AG08395 (cell line): ENCODE data around the gene FAM76B.

Source experiments
- DNase-seq: peaks from one replicate; pipeline ENCODE4 v3.0.0; 2012; ENCODE audit warnings: mixed read lengths, low spot score

FAM76B gene

DNA sequence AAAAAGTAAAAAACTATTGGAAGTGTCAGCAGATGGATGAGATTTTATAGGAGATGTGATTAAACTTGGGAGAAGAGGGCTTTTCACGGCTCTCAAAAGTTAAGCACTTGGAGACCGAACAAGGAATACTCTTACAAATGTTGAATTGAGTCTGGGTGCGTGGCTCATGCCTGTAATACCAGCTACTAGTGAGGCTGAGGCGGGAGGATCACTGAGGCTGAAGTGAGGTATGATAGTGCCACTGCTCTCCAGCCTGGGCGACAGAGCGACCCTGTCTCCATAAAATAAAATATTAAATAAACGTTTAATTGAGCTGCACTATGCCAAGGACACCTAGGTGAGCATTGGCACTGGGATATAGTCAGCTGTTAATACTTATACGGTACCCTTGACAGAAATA, 2.6 kb upstream of the FAM76B start:
- no peak for DNase-seq

- no peak for DNase-seq
These were observed 2.1 kb upstream of the FAM76B start for GRCh38 chr11:95791709-95792033.

DNA sequence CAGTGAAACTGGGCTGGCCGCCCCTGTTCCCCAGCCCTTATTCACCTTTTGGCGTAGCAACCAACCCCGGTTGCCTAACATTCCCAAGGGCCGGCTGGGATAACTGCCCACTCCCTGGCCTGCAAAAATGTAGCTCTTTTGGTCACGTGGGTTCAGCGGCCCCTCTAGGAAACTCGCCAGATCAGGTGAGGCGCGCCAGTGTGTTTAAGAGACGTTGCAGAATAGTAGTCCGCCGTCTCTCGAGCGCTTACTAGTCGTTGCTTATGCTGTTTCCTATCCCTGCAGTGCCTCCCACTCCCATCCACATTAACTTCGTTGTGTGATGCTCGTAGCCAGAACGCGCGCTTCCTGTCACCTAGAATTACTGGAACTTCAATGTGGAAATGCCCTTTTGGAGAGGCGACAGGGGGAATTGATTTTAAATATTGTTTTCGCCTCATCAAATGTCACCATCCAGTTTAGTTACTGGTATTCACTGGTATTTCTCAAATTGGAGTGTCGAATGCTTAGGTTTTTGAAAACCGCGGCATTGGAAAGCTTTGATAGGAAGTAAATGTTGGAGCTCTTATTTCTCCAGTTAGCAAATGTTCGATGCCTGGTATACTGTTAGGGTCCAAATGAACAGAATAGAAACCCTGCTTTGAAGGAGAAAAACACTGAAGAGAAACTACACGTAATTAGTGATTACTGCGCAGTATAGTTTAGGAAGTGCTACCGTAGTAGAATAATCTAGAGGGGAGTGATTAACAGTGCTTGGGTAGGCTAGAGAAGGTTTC, 1.5 kb upstream of the FAM76B start:
- peak; percentile 18 for DNase-seq

- peak; percentile 96 for DNase-seq
These were observed 746 bp upstream of the FAM76B start, which contains the start of gene CEP57 for GRCh38 chr11:95790123-95790932. Gene CEP57 (plus strand): TSS chr11:95790498. CDS start chr11:95790699, 201 bp downstream.

DNA sequence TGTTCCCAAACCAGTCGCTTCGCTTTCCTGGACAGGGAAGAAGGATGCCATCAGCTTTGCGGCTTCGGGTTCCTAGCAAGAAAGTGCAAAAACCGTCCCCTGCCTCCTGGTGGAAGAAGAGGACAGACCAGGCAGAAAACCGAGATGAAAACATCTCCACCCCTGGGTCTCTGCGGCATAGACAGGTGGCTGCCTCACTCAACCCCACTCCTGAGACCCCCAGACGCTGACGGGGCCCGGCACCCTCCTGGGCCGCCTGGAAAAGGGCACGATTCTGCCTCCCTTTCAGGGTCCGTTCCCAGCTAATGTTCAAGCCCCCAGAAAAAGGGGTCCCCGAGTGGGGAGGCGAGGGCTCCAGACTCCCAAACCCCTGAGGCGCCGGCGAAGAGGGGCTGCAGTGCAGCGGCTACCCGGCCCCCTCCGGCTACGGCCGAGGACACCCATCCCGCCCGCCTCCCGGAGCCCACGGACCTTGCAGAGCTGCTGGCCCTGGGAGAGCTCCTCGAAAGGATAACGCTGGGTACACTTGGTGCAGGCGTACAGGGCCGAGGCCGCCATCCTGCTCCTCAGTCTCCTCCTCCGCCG, 569 bp downstream of the FAM76B start:
- peak; percentile 38 for DNase-seq

DNA sequence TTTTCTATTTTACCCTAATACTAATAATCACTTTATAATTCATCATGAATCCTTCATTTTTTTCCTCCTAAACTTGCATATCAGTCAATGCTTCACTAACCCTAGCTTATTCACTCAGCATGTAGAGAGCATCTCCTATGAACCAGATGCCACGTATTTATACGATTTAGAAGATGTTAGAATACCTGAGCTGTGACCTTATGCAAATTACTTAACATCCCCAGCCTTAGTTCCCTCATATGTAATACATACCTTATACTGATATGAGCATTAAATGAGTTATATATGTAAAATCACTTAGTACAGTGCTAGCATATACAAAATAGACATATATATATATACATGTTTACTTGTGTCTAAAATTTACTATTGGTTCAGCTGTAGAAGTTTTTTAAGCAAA, 9.0 kb downstream of the FAM76B start:
- DNase-seq, result no peak

DNA sequence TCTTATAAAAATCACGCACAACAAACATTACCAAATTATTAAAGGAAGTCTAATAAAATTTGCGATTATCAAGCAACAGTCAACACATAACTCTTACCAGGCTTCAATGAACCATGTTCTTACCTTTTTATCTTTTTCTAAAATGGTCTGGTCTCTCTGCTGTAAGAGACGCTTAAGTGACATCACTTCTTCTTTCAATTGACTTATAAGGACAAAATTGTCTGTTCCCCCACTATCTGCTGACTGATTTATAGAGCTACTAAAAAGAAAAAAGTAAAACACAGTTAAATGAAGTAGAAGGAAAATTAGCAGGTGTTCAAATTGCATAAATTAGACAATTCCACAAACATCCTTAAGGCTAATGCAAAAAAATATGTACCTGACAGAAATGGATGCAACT, 10.9 kb downstream of the FAM76B start:
- no peak for DNase-seq

DNA sequence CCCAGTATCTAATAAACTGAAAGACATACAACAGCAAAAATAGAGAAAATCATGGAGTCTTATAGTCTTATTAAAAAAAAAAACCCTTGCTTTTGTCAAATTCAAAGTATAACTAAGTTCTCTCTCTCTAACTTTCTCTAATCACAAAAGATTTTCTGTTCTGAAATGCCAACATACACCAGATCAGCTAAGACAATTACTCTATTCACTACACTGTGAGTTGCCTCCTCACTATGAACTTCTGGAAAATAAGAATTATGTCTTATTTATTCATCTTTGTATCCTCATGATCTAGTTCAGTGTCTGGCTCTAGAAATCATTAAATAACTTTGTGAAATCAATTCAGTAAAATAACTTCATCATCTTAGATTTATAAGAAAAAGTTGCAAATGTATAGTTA, 12.7 kb downstream of the FAM76B start:
- DNase-seq, result no peak

- no peak for DNase-seq
These were observed 21.1 kb downstream of the FAM76B start for GRCh38 chr11:95768521-95768920.

- peak; percentile 53 for DNase-seq
These were observed 22.1 kb downstream of the FAM76B start for GRCh38 chr11:95767498-95767897.

DNA sequence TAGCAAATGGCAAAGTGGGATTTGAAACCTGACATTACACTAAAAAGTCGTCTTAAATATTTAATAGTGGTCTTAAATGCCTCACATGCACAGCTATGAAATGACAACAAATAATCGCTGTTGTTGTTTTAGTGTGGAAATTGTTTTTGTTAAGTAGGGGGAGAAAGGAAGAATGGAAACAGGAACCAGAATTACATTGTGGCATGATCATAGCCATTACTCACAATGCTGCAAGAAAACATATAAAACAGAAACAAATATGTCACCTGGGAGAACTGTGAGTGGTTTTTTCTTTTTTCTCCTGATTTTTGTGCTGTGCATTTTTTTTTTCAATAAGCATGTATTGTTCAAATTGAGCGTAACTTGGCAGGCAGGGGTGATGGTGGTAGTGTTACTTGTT, 22.9 kb downstream of the FAM76B start:
- DNase-seq, result no peak

DNA sequence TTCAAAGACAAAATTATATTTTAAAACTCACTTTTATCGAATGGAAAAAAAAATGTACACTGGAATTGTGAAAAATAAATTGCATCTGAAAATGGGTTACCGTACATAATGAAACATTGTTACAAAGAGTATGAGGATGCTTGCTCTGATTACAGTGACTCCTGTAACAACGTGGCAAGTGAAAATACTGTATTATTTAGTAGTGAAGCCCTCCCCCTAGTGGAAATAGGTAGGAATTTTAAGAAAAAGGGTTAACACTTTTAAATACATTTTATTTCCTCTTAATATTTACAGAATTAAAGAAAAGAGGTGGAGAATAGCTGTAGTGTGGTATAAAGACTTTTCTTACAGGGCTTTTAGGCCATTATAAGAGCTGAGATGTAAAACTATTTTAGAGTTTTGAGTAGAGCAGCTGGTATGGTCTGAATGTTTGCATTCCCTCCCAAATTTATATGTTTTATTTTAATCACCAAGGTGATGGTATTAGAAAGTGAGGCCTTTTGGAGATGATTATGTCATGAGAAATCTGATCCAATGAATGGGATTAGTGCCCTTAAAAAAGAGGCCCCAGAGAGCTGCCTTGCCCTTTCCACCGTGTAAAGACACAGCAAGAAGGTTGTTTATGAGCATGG, 25.2 kb downstream of the FAM76B start:
- DNase-seq, result peak; percentile 78

- no peak for DNase-seq
These were observed 27.0 kb downstream of the FAM76B start for GRCh38 chr11:95762534-95762933.

DNA sequence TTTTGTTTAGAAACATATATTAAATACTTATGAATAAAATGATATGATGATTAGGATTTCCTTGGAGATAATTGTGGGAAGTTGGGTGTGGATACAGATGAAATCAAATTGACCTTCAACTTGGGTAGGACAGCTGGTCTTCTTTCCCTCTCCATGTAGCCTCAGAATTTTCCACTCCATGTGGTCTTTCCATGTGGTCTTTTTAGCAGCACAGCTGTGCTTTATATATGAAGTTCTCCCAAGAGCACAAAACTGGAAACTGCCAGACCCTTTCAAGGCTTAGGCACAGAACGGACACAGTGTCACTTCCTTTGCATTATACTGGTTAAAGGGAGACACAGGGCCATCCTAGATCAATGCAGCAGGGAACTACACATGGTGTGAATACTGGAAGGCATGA, 28.6 kb downstream of the FAM76B start:
- no peak for DNase-seq

- DNase-seq, result no peak
These were observed 38.1 kb downstream of the FAM76B start for GRCh38 chr11:95751515-95751914.

- no peak for DNase-seq
These were observed 39.5 kb downstream of the FAM76B start for GRCh38 chr11:95750101-95750500.

DNA sequence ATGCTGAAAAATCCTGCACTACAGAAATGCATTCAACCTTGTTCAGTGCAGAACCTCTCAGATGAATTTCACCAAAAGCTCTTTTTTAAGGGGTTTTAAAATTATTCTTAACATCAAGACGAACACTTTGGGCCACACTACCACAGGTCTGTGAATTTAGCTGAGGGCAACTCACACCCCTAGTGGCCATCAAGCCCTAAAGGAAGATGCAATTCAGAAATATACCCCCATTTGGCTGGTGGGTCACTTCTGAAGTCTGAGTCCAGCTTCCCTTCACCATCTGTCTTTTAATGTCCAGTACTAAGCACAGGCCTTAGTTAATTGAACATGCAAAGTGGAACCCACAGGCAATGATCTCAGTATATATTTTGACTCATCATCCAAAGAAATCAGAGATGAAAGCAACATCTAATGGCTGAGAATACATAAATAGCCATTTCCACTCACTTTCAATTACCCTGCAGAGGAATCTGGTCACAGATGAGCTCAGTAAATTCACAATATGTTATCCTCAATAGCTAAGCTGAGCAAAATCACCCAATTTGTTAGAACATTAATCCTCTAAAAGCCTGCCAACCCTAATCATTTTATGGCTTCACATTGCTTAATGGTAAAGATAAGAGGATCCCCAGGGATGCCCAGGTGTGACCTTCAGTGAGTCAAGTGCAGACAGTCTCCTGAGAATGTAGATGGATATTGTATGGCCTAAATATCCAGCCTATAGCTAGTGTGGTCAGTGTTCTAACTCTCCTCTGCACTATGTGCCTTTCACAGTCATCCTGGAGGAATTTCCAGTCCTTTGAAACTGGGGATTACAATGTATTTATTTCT, 50.3 kb downstream of the FAM76B start:
- no peak for DNase-seq

GRCh38 chr11:95736809-95737208, 52.8 kb downstream of the FAM76B start:
- no peak for DNase-seq

GRCh38 chr11:95736355-95736754, 53.2 kb downstream of the FAM76B start:
- DNase-seq, result no peak

DNA sequence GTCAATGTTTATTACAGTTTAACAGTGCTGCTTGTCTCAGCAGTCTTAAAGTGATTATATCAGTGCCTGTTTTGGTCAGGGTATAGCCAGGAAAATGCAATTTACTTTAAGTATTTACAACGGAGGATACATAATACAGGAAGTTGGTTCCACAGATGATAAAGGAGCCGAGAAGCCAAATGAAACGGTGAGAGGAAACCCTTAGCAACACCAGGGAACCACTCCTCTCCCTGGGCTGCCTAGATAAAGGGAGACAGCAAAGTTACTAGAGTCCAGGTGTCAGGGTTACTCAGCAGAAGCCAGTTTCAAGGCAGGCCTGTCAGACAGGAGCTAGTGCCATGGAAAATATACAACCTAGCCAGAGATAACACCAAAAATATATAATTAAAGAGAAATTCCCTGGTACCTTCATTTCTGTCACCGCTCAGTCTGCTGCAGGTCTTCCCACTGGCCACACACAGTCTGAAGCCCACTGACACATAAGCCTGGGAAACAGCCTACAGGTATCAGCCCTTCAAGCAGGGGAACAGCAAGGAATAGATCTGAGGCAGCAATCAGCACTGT, 55.5 kb downstream of the FAM76B start:
- no peak for DNase-seq

DNA sequence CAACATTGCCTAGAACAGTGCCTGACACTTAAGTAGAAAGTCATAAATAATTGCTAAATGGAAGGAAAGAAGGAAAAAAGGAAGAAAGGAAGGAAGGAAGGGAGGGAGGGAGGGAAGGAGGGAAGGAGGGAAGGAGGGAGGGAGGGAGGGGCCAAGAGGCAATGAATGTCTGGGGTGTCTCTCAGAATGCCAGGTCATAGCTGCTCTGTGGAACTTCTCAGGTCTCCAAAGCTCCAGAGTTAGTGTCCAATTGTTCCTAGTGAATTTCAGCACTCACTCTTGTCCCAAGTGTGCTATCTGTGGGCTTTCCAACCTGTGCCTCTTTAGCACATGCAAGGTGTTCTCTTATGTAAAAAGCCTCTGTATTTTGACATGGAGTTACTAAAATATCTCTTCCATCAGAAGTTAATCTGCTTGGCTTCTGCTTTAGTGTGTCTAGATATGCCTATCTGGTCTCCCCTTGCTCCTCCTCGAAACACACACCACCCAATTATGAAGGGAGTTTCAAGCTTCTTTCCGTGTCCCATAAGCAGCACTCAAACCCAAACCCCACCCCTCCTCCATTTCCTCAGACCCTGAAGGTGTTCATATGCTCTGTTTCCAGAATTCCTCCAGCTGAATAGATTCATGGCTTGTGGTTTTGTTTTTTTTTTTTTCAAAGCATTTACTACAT, 56.5 kb downstream of the FAM76B start:
- no peak for DNase-seq
